RCC 7860 (cell line): ENCODE measurements around the gene MKI67.
A peak's percentile ranks its signal among the peaks of the same experiment; 100 is the strongest.
"Not testable (repeated sequence)": the region's sequence is repeated elsewhere in the genome, so short reads cannot be mapped to it uniquely, and the experiment has no call there.

ENCODE experiments used
- DNase-seq: peaks from one replicate; pipeline ENCODE4 v3.0.0-alpha.2; 2015; ENCODE audit warnings: low spot score
- FAIRE-seq: peaks from 2 replicates; lab custom pipeline; 2012; peaks lifted over from hg19 to GRCh38; lab: Jason Lieb, UNC

Gene MKI67, protein sequence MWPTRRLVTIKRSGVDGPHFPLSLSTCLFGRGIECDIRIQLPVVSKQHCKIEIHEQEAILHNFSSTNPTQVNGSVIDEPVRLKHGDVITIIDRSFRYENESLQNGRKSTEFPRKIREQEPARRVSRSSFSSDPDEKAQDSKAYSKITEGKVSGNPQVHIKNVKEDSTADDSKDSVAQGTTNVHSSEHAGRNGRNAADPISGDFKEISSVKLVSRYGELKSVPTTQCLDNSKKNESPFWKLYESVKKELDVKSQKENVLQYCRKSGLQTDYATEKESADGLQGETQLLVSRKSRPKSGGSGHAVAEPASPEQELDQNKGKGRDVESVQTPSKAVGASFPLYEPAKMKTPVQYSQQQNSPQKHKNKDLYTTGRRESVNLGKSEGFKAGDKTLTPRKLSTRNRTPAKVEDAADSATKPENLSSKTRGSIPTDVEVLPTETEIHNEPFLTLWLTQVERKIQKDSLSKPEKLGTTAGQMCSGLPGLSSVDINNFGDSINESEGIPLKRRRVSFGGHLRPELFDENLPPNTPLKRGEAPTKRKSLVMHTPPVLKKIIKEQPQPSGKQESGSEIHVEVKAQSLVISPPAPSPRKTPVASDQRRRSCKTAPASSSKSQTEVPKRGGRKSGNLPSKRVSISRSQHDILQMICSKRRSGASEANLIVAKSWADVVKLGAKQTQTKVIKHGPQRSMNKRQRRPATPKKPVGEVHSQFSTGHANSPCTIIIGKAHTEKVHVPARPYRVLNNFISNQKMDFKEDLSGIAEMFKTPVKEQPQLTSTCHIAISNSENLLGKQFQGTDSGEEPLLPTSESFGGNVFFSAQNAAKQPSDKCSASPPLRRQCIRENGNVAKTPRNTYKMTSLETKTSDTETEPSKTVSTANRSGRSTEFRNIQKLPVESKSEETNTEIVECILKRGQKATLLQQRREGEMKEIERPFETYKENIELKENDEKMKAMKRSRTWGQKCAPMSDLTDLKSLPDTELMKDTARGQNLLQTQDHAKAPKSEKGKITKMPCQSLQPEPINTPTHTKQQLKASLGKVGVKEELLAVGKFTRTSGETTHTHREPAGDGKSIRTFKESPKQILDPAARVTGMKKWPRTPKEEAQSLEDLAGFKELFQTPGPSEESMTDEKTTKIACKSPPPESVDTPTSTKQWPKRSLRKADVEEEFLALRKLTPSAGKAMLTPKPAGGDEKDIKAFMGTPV (N-terminal part only)

DNA sequence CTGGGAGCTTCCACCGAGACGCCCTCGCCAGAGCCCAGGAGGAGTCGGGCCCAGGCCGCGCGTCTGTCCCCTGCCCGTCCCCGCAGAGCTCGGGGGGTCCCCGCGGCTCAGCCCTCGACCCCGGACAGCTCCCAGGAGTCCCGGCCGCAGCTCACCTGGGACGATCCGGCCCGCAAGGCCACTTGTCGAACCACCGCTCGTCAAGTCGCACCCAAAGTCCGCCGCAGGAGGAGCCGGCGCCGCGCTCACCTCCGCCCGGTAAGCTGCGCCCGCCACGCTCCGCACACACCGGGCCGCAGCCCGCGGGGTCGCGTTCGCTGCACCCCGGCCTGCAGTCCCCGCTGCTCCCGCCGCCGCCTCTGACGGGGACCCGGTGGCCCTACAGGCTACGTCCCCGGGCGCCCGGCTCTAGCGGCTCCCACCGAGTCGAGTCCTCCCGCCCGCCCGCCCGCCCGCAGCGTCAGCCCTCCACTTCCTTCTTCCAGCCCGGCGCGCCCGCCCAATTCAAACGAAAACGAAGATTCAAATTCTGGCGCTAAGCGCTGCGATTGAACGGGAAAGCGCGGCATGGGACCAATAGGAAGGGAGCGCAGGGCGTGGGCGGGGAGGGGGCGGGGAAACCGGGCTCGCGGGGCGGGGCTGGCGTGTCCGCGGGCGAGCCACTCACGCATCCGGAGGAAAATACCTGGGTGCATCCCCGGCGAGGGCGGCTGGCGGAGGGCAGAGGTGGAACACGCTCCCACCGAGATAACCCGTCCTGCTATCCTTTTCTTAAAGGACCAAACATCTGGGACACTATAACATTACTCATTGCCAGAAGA lies at the start of gene MKI67:
MKI67 (minus strand) TSS at position 480 of the 821 bp plus-strand sequence. CDS start 756 bp downstream, outside the sequence.
- FAIRE-seq (no peak), DNase-seq (peak; percentile 78)

DNA sequence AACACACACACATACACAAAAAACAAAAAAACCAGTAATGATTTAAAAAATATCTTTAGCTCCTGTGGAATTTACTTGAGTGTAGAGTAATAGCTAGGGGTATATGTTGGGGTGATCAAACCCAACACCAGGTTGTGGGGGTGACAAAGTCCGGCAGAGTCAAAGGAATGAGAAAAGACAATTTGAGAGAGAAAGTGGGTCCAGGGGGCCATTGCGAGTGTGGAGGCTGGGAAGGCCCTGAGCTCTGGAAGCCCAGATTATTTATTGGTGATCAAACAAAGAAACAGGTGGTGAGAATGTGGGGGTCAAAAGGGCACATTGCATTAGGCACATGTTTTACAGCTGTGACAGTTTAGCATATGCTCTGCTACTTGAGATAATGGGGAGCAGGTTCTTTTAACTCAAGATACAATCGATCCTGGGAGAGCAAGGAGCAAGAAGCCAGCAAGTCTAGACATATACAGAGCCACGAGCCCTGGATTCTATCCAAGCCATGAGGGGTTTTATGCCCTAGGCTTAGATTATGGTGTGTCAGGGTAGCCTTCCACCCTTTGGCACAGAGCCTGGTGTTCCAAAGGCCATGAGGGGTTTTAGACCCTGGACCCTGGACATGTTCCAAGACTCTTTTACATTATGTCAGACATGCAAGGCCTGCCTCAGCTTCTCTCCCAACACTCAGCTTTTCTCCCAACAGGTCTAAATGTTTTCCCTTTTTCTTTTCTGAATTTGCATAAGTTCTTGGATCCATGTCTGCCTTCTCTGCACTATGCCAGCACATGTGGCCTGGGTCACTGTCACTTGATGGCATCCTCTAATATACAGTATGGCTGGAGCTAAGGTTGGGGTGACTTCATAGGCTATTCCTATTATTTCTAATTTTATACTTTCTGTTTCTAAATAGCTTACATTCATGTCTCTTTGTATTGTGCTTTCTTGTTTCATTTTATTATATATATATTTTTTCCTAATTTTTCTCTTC lies 48.6 kb upstream of the MKI67 start:
- FAIRE-seq (no peak), DNase-seq (no peak)

- no peak for FAIRE-seq
- DNase-seq = peak; percentile 17
Observed at GRCh38 chr10:128173386-128173785, 47.2 kb upstream of the MKI67 start.

DNA sequence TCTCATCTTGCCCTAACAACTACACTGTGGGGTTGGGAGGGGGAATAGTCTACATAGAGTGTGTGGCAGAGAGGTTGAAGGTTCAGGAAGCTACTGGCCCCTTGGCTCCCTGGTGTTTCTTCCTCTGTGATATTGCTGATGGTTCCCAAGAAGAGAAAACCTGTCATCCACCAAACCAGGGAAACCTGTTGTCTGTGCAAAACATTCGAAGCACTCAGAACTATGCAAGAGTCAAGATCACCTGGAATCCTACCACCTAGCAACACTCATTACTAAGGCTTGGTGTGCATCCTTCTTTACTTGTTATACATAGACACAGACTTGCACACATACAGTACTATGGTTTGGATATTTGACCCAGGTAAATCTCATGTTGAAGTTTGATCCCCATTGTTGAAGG lies 46.5 kb upstream of the MKI67 start:
- FAIRE-seq (no peak), DNase-seq (no peak)

GRCh38 chr10:128169811-128170379 lies 43.7 kb upstream of the MKI67 start:
- no peak for DNase-seq
- FAIRE-seq = no peak

DNA sequence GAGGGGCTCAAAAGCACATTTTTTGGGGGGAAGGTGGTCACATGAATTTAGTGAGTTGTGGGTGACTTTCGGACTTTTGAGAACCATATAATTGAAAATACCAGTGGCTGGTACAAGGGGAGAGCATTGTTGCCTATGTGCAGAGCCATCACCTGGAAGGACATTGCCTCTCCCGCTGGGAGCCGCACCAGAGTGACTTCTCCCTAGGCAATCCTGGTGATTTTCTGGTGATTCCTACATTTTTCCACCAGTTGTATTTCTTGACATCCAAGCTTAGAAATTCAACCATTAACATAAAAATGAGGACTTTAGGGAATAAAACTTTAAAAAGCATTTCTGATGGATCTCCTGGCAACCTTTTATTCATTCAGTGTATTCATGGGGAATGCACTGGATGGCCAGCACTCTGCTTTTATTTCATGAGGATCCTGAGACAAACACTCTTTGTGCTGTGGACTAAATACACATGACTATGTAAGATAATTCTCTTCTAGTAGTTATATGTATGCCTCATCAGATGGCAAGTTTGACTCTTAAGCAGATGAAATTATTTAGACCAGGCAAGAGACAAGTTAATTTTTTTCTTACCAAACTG lies 41.8 kb upstream of the MKI67 start:
- DNase-seq (no peak), FAIRE-seq (no peak)

DNA sequence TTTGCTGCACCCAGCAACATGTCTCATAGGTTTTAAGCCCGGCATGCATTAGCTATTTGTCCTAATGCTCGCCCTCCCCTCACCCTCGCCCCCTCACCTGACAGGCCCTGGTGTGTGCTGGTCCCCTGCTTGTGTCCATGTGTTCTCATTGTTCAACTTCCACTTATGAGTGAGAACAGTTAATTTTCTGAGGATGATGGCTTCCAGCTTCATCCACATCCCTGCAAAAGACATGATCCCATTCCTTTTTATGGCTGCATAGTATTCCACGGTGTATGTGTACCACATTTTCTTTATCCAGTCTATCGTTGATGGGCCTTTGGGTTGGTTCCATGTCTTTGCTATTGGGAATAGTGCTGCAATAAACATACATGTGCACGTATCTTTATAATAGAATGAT lies 40.9 kb upstream of the MKI67 start:
- DNase-seq, FAIRE-seq: not testable (repeated sequence)

DNA sequence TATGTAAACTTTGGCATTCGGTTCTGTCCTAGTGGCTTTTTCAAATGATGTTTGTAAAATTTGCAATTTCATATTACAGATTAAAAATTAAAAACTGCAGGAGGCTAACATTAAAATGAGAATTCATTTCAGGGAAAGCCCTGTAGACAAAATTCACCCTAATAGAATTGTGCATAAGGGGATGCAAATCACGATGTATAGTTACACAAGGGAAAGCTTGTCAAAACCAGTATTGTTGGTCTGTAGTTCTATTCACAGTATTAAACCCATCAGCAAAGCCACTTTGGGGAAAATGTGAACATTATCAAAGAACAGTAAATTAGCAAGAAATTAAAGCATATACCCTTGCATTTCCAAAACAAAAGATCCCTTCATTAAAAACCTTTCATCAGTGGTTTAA lies 39.9 kb upstream of the MKI67 start:
- FAIRE-seq = no peak
- DNase-seq = no peak

- no peak for DNase-seq
- no peak for FAIRE-seq
Observed at GRCh38 chr10:128165536-128165935, 39.3 kb upstream of the MKI67 start.

GRCh38 chr10:128163701-128164100 lies 37.5 kb upstream of the MKI67 start:
- DNase-seq (no peak), FAIRE-seq (no peak)

DNA sequence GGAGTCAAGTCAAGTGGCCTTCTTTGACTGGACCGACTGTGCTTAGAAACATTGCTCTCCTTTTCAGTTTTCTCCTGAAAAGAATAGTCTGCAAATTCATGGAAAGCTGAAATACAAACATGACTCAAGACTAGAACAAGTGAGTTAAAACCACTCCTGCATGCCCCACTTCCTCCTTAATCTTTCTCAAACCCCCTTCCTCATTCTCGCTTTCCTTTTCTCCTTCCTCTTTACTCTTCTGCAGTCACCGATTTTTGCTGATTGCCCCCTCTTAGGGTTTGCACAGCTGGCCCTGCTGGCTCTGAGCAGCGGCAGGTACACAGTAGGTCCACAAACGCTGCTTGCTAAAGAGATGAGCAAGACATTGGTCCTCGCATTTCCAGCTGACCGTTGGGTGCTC lies 34.8 kb upstream of the MKI67 start:
- DNase-seq (no peak), FAIRE-seq (no peak)

- FAIRE-seq (no peak), DNase-seq (no peak)
Observed at GRCh38 chr10:128160297-128160711, 34.1 kb upstream of the MKI67 start.

DNA sequence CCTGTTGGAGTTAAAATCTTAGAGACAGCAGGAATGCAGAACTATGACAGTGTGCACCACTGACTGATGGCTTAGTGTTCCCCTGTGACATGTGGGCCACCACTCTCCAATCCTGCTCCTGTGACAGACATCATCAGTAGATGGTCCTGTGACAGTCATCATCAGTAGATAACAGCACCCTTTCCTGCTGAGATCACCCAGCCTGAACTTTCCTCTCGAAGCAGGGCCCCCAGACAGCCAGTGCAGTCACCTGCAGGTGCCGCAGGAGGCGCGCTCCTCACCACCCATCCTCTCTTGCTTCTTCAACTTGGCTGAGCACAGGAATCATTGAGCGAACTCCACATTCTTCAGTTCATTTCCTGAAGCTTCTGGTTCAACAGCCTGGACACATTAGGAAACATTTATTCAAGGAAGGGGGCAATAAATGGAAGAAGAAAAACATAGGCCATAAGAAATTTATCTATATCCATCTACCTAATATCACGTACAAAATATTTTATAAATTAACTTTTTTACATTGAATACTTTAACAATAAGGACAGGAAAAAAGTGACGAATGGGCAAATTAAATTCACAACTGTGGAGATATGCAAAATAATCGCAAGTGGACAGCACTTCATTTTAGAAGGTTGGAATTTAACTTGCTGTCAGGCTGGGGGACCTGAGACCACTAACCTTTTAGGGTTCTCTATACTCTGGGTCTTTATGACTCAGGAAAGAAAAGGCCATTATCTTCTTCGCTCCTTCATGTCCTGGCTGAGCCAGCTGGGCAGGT lies 32.0 kb upstream of the MKI67 start:
- DNase-seq = no peak
- no peak for FAIRE-seq

GRCh38 chr10:128156999-128157755 lies 31.0 kb upstream of the MKI67 start:
- no peak for FAIRE-seq
- no peak for DNase-seq

DNA sequence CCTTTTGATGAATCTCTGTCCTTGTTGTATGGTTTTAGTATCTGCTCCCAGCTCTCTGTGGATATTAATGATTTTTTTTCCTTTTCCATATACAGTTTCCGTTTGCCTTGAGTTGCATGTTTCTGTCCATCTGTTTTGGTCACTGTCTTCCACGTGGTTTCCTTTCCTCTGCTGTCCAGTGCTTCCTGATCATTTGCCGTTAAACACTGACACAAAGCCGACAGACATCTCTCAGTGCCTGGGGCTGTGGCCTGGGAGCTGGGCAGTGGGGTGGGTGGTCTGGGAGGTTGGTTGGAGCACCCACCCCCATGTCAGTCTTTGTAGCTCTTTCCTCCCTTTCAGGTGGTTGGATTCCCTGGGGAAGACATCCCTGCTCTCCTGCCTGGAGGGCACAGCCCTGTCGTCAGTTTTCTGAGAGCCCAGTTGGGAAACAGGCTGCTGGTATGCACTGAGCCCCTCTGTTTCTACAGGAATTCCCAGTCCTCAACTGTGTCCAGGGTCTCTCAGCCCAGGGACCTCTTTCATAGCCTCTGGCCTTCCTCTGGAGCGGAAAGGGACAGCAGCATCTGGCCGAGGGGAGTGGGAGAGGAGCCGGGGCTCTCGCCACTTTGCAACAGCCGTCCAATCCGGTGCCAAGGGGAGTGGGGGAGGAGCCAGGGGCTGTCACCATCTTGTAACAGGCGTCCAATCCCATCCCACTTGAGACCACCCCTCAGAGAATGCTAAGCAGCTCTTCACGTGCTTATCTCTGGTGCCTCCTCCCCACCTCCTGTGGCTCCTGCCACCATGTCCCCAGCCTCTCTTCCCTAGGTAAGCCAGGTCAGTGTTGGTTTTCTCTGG lies 26.7 kb upstream of the MKI67 start:
- DNase-seq = no peak
- no peak for FAIRE-seq

GRCh38 chr10:128151031-128151430 lies 24.8 kb upstream of the MKI67 start:
- FAIRE-seq = no peak
- DNase-seq = no peak
